ENCODE measurements around the gene NOP53.
"Not testable (repeated sequence)": the region's sequence is repeated elsewhere in the genome, so short reads cannot be mapped to it uniquely, and the experiment has no call there.

Gene NOP53

GRCh38 chr19:47761566-47761965 is 16.2 kb downstream of the NOP53 start:
- Histone ChIP-seq H3K4me1 (peaks cover 23% of the 10 kb centered on the region), H3K9me3 (no peaks in the 10 kb centered on the region), H3K27ac (no peak overlapping the region), H3K27me3 (no peaks in the 10 kb centered on the region), H3K4me2 (no peak overlapping the region), H3K36me3 (peaks cover 41% of the 10 kb centered on the region), H3K9ac (no peak overlapping the region), H3K4me3 (no peak overlapping the region), H4K20me1 (peaks cover 54% of the 10 kb centered on the region)
- TF ChIP-seq Cebpa-rat (IDR thresholded peaks at IDR 0.05), result no peak

- no peak overlapping the region for H3K4me2 ChIP-seq
- peaks cover 48% of the 10 kb centered on the region for H4K20me1 ChIP-seq
- no peak overlapping the region for H3K9ac ChIP-seq
- peaks cover 35% of the 10 kb centered on the region for H3K36me3 ChIP-seq
- H3K4me1 ChIP-seq, result peaks cover 23% of the 10 kb centered on the region
- H3K4me3 ChIP-seq, result no peak overlapping the region
- H3K27me3 ChIP-seq, result no peaks in the 10 kb centered on the region
- no peaks in the 10 kb centered on the region for H3K9me3 ChIP-seq
- TF ChIP-seq Cebpa-rat (IDR thresholded peaks at IDR 0.05), result no peak
- no peak overlapping the region for H3K27ac ChIP-seq
Measured at GRCh38 chr19:47762151-47762550, 16.8 kb downstream of the NOP53 start.

- Histone ChIP-seq H3K4me3 (no peak overlapping the region), H3K27me3 (no peaks in the 10 kb centered on the region), H3K27ac (no peak overlapping the region), H4K20me1 (peaks cover 42% of the 10 kb centered on the region), H3K9me3 (no peaks in the 10 kb centered on the region), H3K4me2 (no peak overlapping the region), H3K36me3 (peaks cover 29% of the 10 kb centered on the region), H3K4me1 (peaks cover 23% of the 10 kb centered on the region), H3K9ac (no peak overlapping the region)
- TF ChIP-seq Cebpa-rat (IDR thresholded peaks at IDR 0.05), result no peak
Measured at GRCh38 chr19:47762615-47763308, 17.4 kb downstream of the NOP53 start.

- H3K4me2 ChIP-seq, H3K27me3 ChIP-seq, H3K9me3 ChIP-seq, H3K36me3 ChIP-seq, H3K4me3 ChIP-seq, H3K9ac ChIP-seq, H3K27ac ChIP-seq: not testable (repeated sequence)
- Histone ChIP-seq H4K20me1 (peaks cover 31% of the 10 kb centered on the region), H3K4me1 (peaks cover 23% of the 10 kb centered on the region)
Measured at GRCh38 chr19:47764705-47765104, 19.4 kb downstream of the NOP53 start.

- no peak overlapping the region for H3K4me3 ChIP-seq
- peaks cover 23% of the 10 kb centered on the region for H3K4me1 ChIP-seq
- H3K9ac ChIP-seq, result no peak overlapping the region
- H4K20me1 ChIP-seq, result peaks cover 28% of the 10 kb centered on the region
- no peaks in the 10 kb centered on the region for H3K27me3 ChIP-seq
- 0 out of 2 replicates have a peak, but pooled peaks cover under 1% of the 10 kb centered on the region for H3K36me3 ChIP-seq
- no peak for TF ChIP-seq Cebpa-rat (IDR thresholded peaks at IDR 0.05)
- H3K9me3 ChIP-seq, result no peaks in the 10 kb centered on the region
- no peak overlapping the region for H3K27ac ChIP-seq
- H3K4me2 ChIP-seq, result peak overlapping the region; percentile 45; the same call in 1 of the 2 replicates
Measured at GRCh38 chr19:47765523-47766358, 20.4 kb downstream of the NOP53 start.

GRCh38 chr19:47766359-47766620 is 20.9 kb downstream of the NOP53 start:
- Histone ChIP-seq H3K36me3 (no peaks in the 10 kb centered on the region), H3K4me2 (no peak overlapping the region), H3K27me3 (no peaks in the 10 kb centered on the region), H3K4me3 (no peak overlapping the region), H4K20me1 (peaks cover 22% of the 10 kb centered on the region), H3K27ac (no peak overlapping the region), H3K9ac (no peak overlapping the region), H3K4me1 (peaks cover 23% of the 10 kb centered on the region), H3K9me3 (no peaks in the 10 kb centered on the region)
- TF ChIP-seq Cebpa-rat (IDR thresholded peaks at IDR 0.05), result no peak

- H3K36me3 ChIP-seq, result no peaks in the 10 kb centered on the region
- no peak for TF ChIP-seq Cebpa-rat (IDR thresholded peaks at IDR 0.05)
- H3K4me1 ChIP-seq, result peaks cover 23% of the 10 kb centered on the region
- no peak overlapping the region for H3K4me3 ChIP-seq
- peaks cover 22% of the 10 kb centered on the region for H4K20me1 ChIP-seq
- no peaks in the 10 kb centered on the region for H3K9me3 ChIP-seq
- no peaks in the 10 kb centered on the region for H3K27me3 ChIP-seq
- H3K9ac ChIP-seq, result no peak overlapping the region
- H3K27ac ChIP-seq, result no peak overlapping the region
- no peak overlapping the region for H3K4me2 ChIP-seq
Measured at GRCh38 chr19:47766670-47767069, 21.3 kb downstream of the NOP53 start.

- H3K27ac ChIP-seq, result no peak overlapping the region
- H3K9ac ChIP-seq, result no peak overlapping the region
- H3K4me1 ChIP-seq, result peaks cover 23% of the 10 kb centered on the region
- no peak overlapping the region; the same call in 1 of the 2 replicates for H3K4me2 ChIP-seq
- no peaks in the 10 kb centered on the region for H3K27me3 ChIP-seq
- H3K36me3 ChIP-seq, result no peaks in the 10 kb centered on the region
- no peaks in the 10 kb centered on the region for H3K9me3 ChIP-seq
- TF ChIP-seq Cebpa-rat (IDR thresholded peaks at IDR 0.05), result no peak
- no peak overlapping the region for H3K4me3 ChIP-seq
- peaks cover 21% of the 10 kb centered on the region for H4K20me1 ChIP-seq
Measured at GRCh38 chr19:47767349-47767748, 22.0 kb downstream of the NOP53 start.

- no peak for TF ChIP-seq Cebpa-rat (IDR thresholded peaks at IDR 0.05)
- H3K9me3 ChIP-seq, result no peaks in the 10 kb centered on the region
- no peaks in the 10 kb centered on the region for H3K36me3 ChIP-seq
- H4K20me1 ChIP-seq, result peaks cover 13% of the 10 kb centered on the region
- H3K4me3 ChIP-seq, result no peak overlapping the region
- no peaks in the 10 kb centered on the region for H3K27me3 ChIP-seq
- H3K27ac ChIP-seq, result no peak overlapping the region
- no peak overlapping the region for H3K9ac ChIP-seq
- no peak overlapping the region for H3K4me2 ChIP-seq
- peaks cover 23% of the 10 kb centered on the region for H3K4me1 ChIP-seq
Measured at GRCh38 chr19:47768604-47769003, 23.3 kb downstream of the NOP53 start.

- H4K20me1 ChIP-seq, result peaks cover 13% of the 10 kb centered on the region
- H3K4me3 ChIP-seq, result no peak overlapping the region
- TF ChIP-seq Cebpa-rat (IDR thresholded peaks at IDR 0.05), result no peak
- H3K4me2 ChIP-seq, result no peak overlapping the region
- no peaks in the 10 kb centered on the region for H3K9me3 ChIP-seq
- no peak overlapping the region for H3K27ac ChIP-seq
- no peak overlapping the region for H3K9ac ChIP-seq
- no peaks in the 10 kb centered on the region for H3K27me3 ChIP-seq
- H3K36me3 ChIP-seq, result no peaks in the 10 kb centered on the region
- H3K4me1 ChIP-seq, result peaks cover 17% of the 10 kb centered on the region
Measured at GRCh38 chr19:47769534-47769933, 24.2 kb downstream of the NOP53 start.

- H3K4me3 ChIP-seq, H3K9ac ChIP-seq, H3K9me3 ChIP-seq, H3K4me1 ChIP-seq, H4K20me1 ChIP-seq, H3K36me3 ChIP-seq, H3K27me3 ChIP-seq, H3K27ac ChIP-seq, H3K4me2 ChIP-seq: not testable (repeated sequence)
Measured at GRCh38 chr19:47771291-47771690, 25.9 kb downstream of the NOP53 start.

All from BLaER1 (cell line).